HEK293 (cell line): ENCODE results near the gene KLK1.

ENCODE experiments used
- CTCF ChIP-seq: fragments of 450-650 bp; formaldehyde crosslinking; IDR thresholded peaks from 2 replicates; pipeline ENCODE4 v1.5.1; 2016; ENCODE audit warnings: missing biosample characterization, missing genetic modification characterization
- GLIS1 ChIP-seq: fragments of 450-650 bp; formaldehyde crosslinking; IDR thresholded peaks from 2 replicates; pipeline ENCODE4 v1.5.1; 2016; ENCODE audit warnings: missing biosample characterization, missing genetic modification characterization
- GLIS2 ChIP-seq: fragments of 450-650 bp; formaldehyde crosslinking; IDR thresholded peaks from 2 replicates; pipeline ENCODE4 v1.5.1; 2016; ENCODE audit warnings: missing biosample characterization, missing genetic modification characterization
- MEIS1 ChIP-seq: sonication (generic); formaldehyde crosslinking; IDR thresholded peaks from 2 replicates; pipeline ENCODE4 v1.8.1; 2022; ENCODE audit warnings: missing genetic modification reagents, mild to moderate bottlenecking, borderline replicate concordance
- OSR2 ChIP-seq: fragments of 450-650 bp; formaldehyde crosslinking; IDR thresholded peaks from 2 replicates; pipeline ENCODE4 v1.5.1; 2016; ENCODE audit warnings: missing biosample characterization, missing genetic modification characterization
- PRDM4 ChIP-seq: fragments of 450-650 bp; formaldehyde crosslinking; IDR thresholded peaks from 2 replicates; pipeline ENCODE4 v1.5.1; 2017; ENCODE audit warnings: missing biosample characterization, missing genetic modification characterization
- PRDM6 ChIP-seq: fragments of 450-650 bp; formaldehyde crosslinking; IDR thresholded peaks from 2 replicates; pipeline ENCODE4 v1.5.1; 2017; ENCODE audit warnings: missing biosample characterization, missing genetic modification characterization
- SP3 ChIP-seq: fragments of 450-650 bp; formaldehyde crosslinking; IDR thresholded peaks from 2 replicates; pipeline ENCODE4 v1.5.1; 2016; ENCODE audit warnings: missing biosample characterization, missing genetic modification characterization
- ZBTB11 ChIP-seq: fragments of 450-650 bp; formaldehyde crosslinking; conservative IDR thresholded peaks from 2 replicates; pipeline ENCODE4 v1.5.1; 2016; ENCODE audit warnings: low read depth, missing biosample characterization, missing genetic modification characterization
- ZNF133 ChIP-seq: fragments of 450-650 bp; formaldehyde crosslinking; IDR thresholded peaks from 2 replicates; pipeline ENCODE4 v1.5.1; 2016; ENCODE audit warnings: missing biosample characterization, missing genetic modification characterization
- ZNF2 ChIP-seq: fragments of 450-650 bp; formaldehyde crosslinking; IDR thresholded peaks from 2 replicates; pipeline ENCODE4 v1.5.1; 2016; ENCODE audit warnings: missing biosample characterization, missing genetic modification characterization
- ZNF214 ChIP-seq: fragments of 450-650 bp; formaldehyde crosslinking; IDR thresholded peaks from 2 replicates; pipeline ENCODE4 v1.5.1; 2017; ENCODE audit warnings: missing biosample characterization, mild to moderate bottlenecking, missing genetic modification characterization, borderline replicate concordance
- ZNF239 ChIP-seq: fragments of 450-650 bp; formaldehyde crosslinking; IDR thresholded peaks from 2 replicates; pipeline ENCODE4 v1.5.1; 2016; ENCODE audit warnings: missing biosample characterization, missing genetic modification characterization
- ZNF280C ChIP-seq: fragments of 450-650 bp; formaldehyde crosslinking; IDR thresholded peaks from 2 replicates; pipeline ENCODE4 v1.5.1; 2016; ENCODE audit warnings: missing biosample characterization, missing genetic modification characterization
- ZNF311 ChIP-seq: fragments of 450-650 bp; formaldehyde crosslinking; IDR thresholded peaks from 2 replicates; pipeline ENCODE4 v1.5.1; 2017; ENCODE audit warnings: missing biosample characterization, missing genetic modification characterization, borderline replicate concordance
- ZNF623 ChIP-seq: fragments of 450-650 bp; formaldehyde crosslinking; IDR thresholded peaks from 2 replicates; pipeline ENCODE4 v1.5.1; 2016; ENCODE audit warnings: missing biosample characterization, missing genetic modification characterization
- ZNF626 ChIP-seq: fragments of 450-650 bp; sonication (Bioruptor Pico); formaldehyde crosslinking; IDR thresholded peaks from 2 replicates; pipeline ENCODE4 v1.5.1; 2018; ENCODE audit warnings: missing biosample characterization, missing genetic modification characterization, inconsistent platforms
- ZNF791 ChIP-seq: fragments of 450-650 bp; formaldehyde crosslinking; IDR thresholded peaks from 2 replicates; pipeline ENCODE4 v1.5.1; 2016; ENCODE audit warnings: missing biosample characterization, missing genetic modification characterization
- ZNF792 ChIP-seq: fragments of 450-650 bp; formaldehyde crosslinking; IDR thresholded peaks from 2 replicates; pipeline ENCODE4 v1.5.1; 2016; ENCODE audit warnings: missing biosample characterization, missing genetic modification characterization
- ZSCAN18 ChIP-seq: fragments of 450-650 bp; formaldehyde crosslinking; IDR thresholded peaks from 2 replicates; pipeline ENCODE4 v1.5.1; 2016; ENCODE audit warnings: missing biosample characterization, missing genetic modification characterization
- ZSCAN4 ChIP-seq: fragments of 450-650 bp; formaldehyde crosslinking; IDR thresholded peaks from 2 replicates; pipeline ENCODE4 v1.5.1; 2017; ENCODE audit warnings: missing biosample characterization, missing genetic modification characterization
- ZSCAN5A ChIP-seq: fragments of 450-650 bp; formaldehyde crosslinking; IDR thresholded peaks from 2 replicates; pipeline ENCODE4 v1.5.1; 2016; ENCODE audit warnings: missing biosample characterization, missing genetic modification characterization

The KLK1 gene

GRCh38 chr19:50817941-50818858 lies 5.4 kb downstream of the KLK1 start (continued):
- TF ChIP-seq GLIS2 (tag by site-specific recombination) (peak; percentile 60; the same call in 1 of the 2 replicates), ZNF626 (no peak), ZNF239 (tag by site-specific recombination) (no peak), PRDM4 (no peak), ZNF623 (tag by site-specific recombination) (no peak), SP3 (tag by site-specific recombination) (peak; percentile 89), ZNF792 (tag by site-specific recombination) (no peak), ZSCAN4 (tag by site-specific recombination) (no peak; the same call in 1 of the 2 replicates), OSR2 (tag by site-specific recombination) (0 out of 2 replicates have a peak, but pooled peaks have one; percentile 52), ZNF791 (tag by site-specific recombination) (no peak), ZNF2 (tag by site-specific recombination) (no peak), ZSCAN18 (no peak), PRDM6 (tag by site-specific recombination) (no peak), ZSCAN5A (tag by site-specific recombination) (no peak), GLIS1 (tag by site-specific recombination) (peak; percentile 74), MEIS1 (CRISPR knock-in tag) (no peak), CTCF (no peak), ZNF280C (no peak), ZBTB11 (tag by site-specific recombination) (no peak), ZNF311 (tag by site-specific recombination) (no peak), ZNF133 (tag by site-specific recombination) (no peak), ZNF214 (no peak)
